ENCODE data around the gene ANAPC1. TPM values are rescaled to one million over a fixed set of nuclear protein-coding genes. Genes with fewer than 3 reads are reported as not detected.
"Not testable (repeated sequence)": the region's sequence is repeated elsewhere in the genome, so short reads cannot be mapped to it uniquely, and the experiment has no call there.

The ANAPC1 gene
- total and polyA plus RNA-seq, 2 experiments from 2014 or later: 17.8 to 175 TPM

DNA sequence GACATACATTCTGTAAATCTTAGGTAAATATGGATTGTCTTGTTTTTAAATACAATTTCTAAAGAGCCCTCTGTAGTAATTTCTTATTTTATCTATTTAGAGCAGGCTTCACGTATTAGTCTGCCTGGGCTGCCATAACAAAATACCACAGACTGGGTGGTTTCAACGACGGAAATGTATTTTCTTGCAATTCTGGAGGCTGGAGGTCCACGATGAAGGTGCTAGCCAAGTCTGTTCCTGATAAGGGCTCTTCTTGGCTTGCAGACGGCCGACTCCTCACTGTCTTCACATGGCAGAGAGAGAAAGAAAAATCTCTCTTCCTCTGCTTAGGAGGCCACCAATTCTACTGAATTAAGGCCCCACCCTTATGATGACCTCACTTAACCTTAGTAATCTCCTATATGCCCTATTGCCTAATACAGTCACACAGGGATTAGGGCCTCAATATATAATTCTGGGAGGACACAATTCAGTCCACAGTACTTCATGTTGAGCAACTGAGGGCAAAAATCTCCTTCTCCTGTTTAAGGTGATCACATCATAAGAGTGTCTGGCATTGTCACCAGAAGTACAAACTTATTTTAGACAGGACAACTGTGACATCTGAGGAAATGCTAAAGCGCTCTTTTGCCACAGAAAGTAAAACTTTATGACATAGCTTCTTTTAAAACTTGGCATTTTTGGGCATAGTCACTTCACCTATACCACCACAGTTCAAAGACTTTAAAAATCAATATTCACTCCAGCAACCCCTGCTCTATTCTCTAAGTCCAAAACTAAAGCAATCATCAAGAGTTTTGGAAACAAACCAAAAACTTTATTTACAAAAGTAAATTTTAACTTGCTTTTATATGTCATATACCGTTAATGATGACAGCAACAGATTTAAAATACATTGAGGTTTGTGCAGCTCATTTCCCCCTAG is 115.5 kb downstream of the ANAPC1 start:
- H4K20me1 ChIP-seq (replicated peaks; ENCODE audit: insufficient read depth); H3K27ac Mint-ChIP-seq; H3K4me3 ChIP-seq; H3K4me3 Mint-ChIP-seq; H2AFZ ChIP-seq; H3F3A ChIP-seq (replicated peaks; ENCODE audit: low read depth); DNase-seq (ENCODE audit: low spot score); H3K79me2 ChIP-seq (replicated peaks; ENCODE audit: insufficient read depth); H3K4me1 Mint-ChIP-seq; H3K9me3 Mint-ChIP-seq; H3K27ac ChIP-seq (ENCODE audit: low read depth); H3K36me3 ChIP-seq (ENCODE audit: insufficient read depth); H3K9me2 ChIP-seq (ENCODE audit: insufficient read depth); H3K27me3 Mint-ChIP-seq (ENCODE audit: insufficient read depth, low read depth, poor library complexity); H3K27me3 ChIP-seq (ENCODE audit: insufficient read depth); H3K4me2 ChIP-seq; ATAC-seq; H3K4me1 ChIP-seq (ENCODE audit: insufficient read depth): not testable (repeated sequence)
- peaks cover 16% of the 10 kb centered on the region for H3K36me3 Mint-ChIP-seq (ENCODE audit: low read depth)

DNA sequence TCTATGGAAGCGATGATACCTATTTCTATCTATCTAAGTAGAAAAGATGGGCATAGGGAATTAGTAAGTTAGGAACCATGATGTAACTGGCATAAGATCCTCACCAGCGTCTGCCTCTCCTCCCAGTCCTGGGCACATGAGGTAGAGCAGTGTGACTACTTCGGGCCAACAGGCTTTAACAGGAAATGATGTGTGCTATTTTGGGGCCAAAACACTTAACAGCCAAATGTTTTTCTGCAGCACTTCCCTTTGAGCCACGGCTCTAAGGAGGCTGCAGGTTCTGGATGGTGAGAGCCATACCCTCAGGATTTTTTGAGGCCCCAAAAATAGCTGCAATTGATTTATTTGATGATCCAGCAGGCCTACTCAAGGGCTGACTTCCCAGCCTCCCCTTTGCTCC is 116.9 kb downstream of the ANAPC1 start:
- H3K79me2 ChIP-seq (replicated peaks; ENCODE audit: insufficient read depth); H3K4me3 ChIP-seq; H3K9me3 Mint-ChIP-seq; H3K4me1 Mint-ChIP-seq; H2AFZ ChIP-seq; H3K36me3 ChIP-seq (ENCODE audit: insufficient read depth); H3K4me2 ChIP-seq; ATAC-seq; H3K27ac Mint-ChIP-seq; H3K4me1 ChIP-seq (ENCODE audit: insufficient read depth); H3K27ac ChIP-seq (ENCODE audit: low read depth); H3K4me3 Mint-ChIP-seq; H3K27me3 ChIP-seq (ENCODE audit: insufficient read depth); DNase-seq (ENCODE audit: low spot score); H3K27me3 Mint-ChIP-seq (ENCODE audit: insufficient read depth, low read depth, poor library complexity); H3K9me2 ChIP-seq (ENCODE audit: insufficient read depth); H3F3A ChIP-seq (replicated peaks; ENCODE audit: low read depth); H4K20me1 ChIP-seq (replicated peaks; ENCODE audit: insufficient read depth): not testable (repeated sequence)
- H3K36me3 Mint-ChIP-seq (ENCODE audit: low read depth): peaks cover 24% of the 10 kb centered on the region

DNA sequence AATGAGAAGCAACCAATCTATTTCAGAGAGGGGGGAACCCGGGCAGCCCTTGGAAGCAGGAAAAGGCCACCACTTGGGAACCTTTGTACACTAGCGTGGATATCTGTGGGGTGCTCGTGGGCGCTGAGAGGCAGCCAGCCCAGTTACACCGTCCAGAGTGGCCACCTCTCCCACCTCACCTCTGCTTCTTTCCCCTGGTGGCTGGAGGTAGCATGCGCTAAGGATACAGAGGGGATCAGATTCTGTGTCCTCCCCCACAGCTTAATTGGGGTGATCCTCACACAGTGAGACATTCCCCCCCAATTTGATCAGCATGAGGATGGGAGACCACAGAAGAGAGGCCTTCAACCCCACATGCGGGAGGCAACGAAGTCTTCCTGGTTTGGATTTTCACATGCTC is 117.7 kb downstream of the ANAPC1 start:
- ATAC-seq: peak; percentile 58

DNA sequence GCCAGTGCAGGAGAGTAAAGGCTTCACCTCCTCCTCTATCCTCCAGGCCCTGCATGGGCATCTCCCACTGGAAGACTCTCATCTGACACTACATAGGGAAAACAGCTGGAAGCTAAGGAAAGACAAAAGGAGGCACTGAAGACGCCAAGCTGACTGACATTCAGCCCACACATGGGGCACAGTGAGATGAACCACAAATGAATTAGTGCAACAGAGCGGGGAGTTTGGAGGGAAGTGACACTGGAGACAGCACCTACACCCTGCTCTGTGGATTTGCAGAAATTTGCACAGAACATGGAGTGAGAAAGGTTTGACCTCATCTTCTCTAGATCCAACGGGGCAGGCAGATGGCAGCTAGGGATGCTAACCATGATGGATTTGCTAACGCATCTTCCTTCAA is 119.8 kb downstream of the ANAPC1 start:
- not testable (repeated sequence) for ATAC-seq

More for the DNA sequence above, 117.7 kb downstream of the ANAPC1 start:
- DNase-seq (ENCODE audit: low spot score); H3K4me1 ChIP-seq (ENCODE audit: insufficient read depth); H4K20me1 ChIP-seq (replicated peaks; ENCODE audit: insufficient read depth); H3K36me3 ChIP-seq (ENCODE audit: insufficient read depth); H3K9me2 ChIP-seq (ENCODE audit: insufficient read depth); H3K4me2 ChIP-seq; H2AFZ ChIP-seq; H3K27me3 ChIP-seq (ENCODE audit: insufficient read depth); H3K79me2 ChIP-seq (replicated peaks; ENCODE audit: insufficient read depth); H3K27ac Mint-ChIP-seq; H3K27ac ChIP-seq (ENCODE audit: low read depth); H3K4me3 ChIP-seq; H3K27me3 Mint-ChIP-seq (ENCODE audit: insufficient read depth, low read depth, poor library complexity); H3K4me1 Mint-ChIP-seq; H3F3A ChIP-seq (replicated peaks; ENCODE audit: low read depth); H3K4me3 Mint-ChIP-seq: not testable (repeated sequence)
- Mint-ChIP-seq H3K36me3 (ENCODE audit: low read depth) (peaks cover 28% of the 10 kb centered on the region), H3K9me3 (peaks cover 12% of the 10 kb centered on the region; the same call in 2 of the 3 replicates)

DNA sequence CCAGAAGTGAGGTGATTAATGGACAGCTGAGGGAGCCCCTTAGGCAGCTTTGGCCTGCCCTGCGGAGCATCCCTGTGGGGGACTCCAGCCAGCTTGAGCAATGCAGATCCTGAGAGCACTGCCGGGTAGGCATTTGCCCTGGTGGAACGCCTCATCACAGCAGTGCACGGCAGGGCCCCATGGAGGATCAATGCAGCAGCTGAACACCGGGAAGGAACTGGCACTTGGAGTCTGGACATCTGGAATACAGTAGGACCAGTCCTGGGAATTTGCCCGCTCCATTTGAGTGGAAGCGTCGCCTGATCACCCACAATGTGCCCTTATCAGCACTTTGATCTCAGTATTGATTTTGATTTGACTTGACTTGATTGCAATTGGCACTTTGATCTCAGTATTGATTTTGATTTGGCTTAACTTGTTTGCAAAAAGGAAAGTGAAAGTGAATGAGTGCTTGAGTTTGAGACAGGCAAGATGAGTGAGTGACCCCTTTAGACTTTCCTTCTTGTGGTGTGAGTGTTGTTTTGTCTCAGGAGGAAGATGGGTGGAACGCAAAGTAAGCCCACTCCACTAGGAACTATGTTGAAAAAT is 123.2 kb downstream of the ANAPC1 start:
- not testable (repeated sequence) for H3K79me2 ChIP-seq (replicated peaks; ENCODE audit: insufficient read depth); H2AFZ ChIP-seq; H3K27me3 ChIP-seq (ENCODE audit: insufficient read depth); H3K4me1 Mint-ChIP-seq; H3K4me2 ChIP-seq; ATAC-seq; DNase-seq (ENCODE audit: low spot score); H3F3A ChIP-seq (replicated peaks; ENCODE audit: low read depth); H3K9me2 ChIP-seq (ENCODE audit: insufficient read depth); H3K27ac ChIP-seq (ENCODE audit: low read depth); H4K20me1 ChIP-seq (replicated peaks; ENCODE audit: insufficient read depth); H3K27me3 Mint-ChIP-seq (ENCODE audit: insufficient read depth, low read depth, poor library complexity); H3K27ac Mint-ChIP-seq; H3K4me3 Mint-ChIP-seq; H3K4me1 ChIP-seq (ENCODE audit: insufficient read depth); H3K4me3 ChIP-seq; H3K36me3 ChIP-seq (ENCODE audit: insufficient read depth)
- Mint-ChIP-seq H3K36me3 (ENCODE audit: low read depth) (peaks cover 25% of the 10 kb centered on the region; the same call in 2 of the 3 replicates), H3K9me3 (peaks cover 18% of the 10 kb centered on the region; the same call in 2 of the 3 replicates)

More for the DNA sequence above, 119.8 kb downstream of the ANAPC1 start:
- not testable (repeated sequence) for H4K20me1 ChIP-seq (replicated peaks; ENCODE audit: insufficient read depth); H3K4me1 ChIP-seq (ENCODE audit: insufficient read depth); H3F3A ChIP-seq (replicated peaks; ENCODE audit: low read depth); H2AFZ ChIP-seq; H3K79me2 ChIP-seq (replicated peaks; ENCODE audit: insufficient read depth); H3K36me3 ChIP-seq (ENCODE audit: insufficient read depth); H3K4me3 Mint-ChIP-seq; DNase-seq (ENCODE audit: low spot score); H3K27ac Mint-ChIP-seq; H3K27me3 Mint-ChIP-seq (ENCODE audit: insufficient read depth, low read depth, poor library complexity); H3K4me3 ChIP-seq; H3K4me2 ChIP-seq; H3K9me2 ChIP-seq (ENCODE audit: insufficient read depth); H3K27me3 ChIP-seq (ENCODE audit: insufficient read depth); H3K27ac ChIP-seq (ENCODE audit: low read depth); H3K4me1 Mint-ChIP-seq
- Mint-ChIP-seq H3K36me3 (ENCODE audit: low read depth) (peaks cover 33% of the 10 kb centered on the region; the same call in 2 of the 3 replicates), H3K9me3 (peaks cover 18% of the 10 kb centered on the region; the same call in 2 of the 3 replicates)

DNA sequence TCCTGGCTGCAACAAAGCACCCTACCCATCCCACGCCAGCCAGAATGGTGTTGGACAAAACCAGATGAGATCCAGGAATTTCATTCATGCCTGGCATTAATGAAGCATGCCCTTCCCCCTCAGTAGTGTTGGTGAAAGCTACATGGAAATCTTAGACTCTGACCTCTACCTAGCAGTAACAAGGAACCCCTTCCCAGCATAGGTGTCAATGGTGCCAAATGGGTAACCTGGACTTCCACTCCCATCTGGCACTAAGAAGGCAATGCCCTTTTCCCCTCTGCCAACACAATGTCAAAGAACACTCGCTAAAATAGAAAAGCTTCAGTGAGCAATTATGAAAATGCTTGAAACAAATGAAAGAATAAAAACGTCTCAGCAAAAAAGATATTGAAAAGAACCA is 131.5 kb downstream of the ANAPC1 start:
- not testable (repeated sequence) for H3K4me1 ChIP-seq (ENCODE audit: insufficient read depth); H3K4me2 ChIP-seq; H3F3A ChIP-seq (replicated peaks; ENCODE audit: low read depth); H4K20me1 ChIP-seq (replicated peaks; ENCODE audit: insufficient read depth); H3K27me3 ChIP-seq (ENCODE audit: insufficient read depth); DNase-seq (ENCODE audit: low spot score); H3K4me3 ChIP-seq; H3K27ac Mint-ChIP-seq; H3K36me3 ChIP-seq (ENCODE audit: insufficient read depth); H3K9me2 ChIP-seq (ENCODE audit: insufficient read depth); H3K27ac ChIP-seq (ENCODE audit: low read depth); H3K9me3 Mint-ChIP-seq; ATAC-seq; H2AFZ ChIP-seq; H3K4me1 Mint-ChIP-seq; H3K79me2 ChIP-seq (replicated peaks; ENCODE audit: insufficient read depth); H3K27me3 Mint-ChIP-seq (ENCODE audit: insufficient read depth, low read depth, poor library complexity); H3K4me3 Mint-ChIP-seq; H3K36me3 Mint-ChIP-seq (ENCODE audit: low read depth)
